ENCODE data around the gene SYTL4.

- no peak for TF ChIP-seq CTCF (conservative IDR thresholded peaks at IDR 0.05; ENCODE audit: low read depth in 2 of 2)
- TF ChIP-seq POLR2AphosphoS5 (IDR thresholded peaks at IDR 0.05; ENCODE audit: low read depth): no peak
- no peak for TF ChIP-seq NANOG (IDR thresholded peaks at IDR 0.05; ENCODE audit: borderline replicate concordance)
Measured at GRCh38 chrX:100687128-100687527, 44.8 kb downstream of the SYTL4 start.
